ENCODE measurements around the gene MYLK4.

Gene MYLK4

DNA sequence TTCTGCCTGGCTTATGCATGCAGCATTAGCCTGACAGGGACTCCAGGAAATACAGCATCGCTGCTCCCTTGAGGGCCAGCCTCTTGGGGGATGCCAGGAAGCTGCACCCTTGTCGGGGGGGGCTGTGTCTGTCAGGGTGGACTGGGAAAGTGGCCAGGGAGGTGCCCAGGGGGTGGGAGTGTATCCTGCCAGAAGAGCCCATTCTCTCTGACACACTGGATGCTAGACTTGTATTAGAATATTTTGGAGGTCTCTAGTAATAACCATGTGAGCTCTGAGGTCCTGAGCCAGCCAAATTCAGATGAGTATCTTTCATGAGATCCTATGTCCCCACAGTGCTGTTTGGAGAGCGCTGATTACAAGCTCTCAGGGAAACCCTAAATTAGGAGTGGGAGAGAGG is 89.1 kb downstream of the MYLK4 start:
- Histone ChIP-seq H2AFZ (ENCODE audit: insufficient read depth, low read length, poor library complexity) (no peak overlapping the region), H3K14ac (ENCODE audit: low read length) (no peak overlapping the region), H3K18ac (ENCODE audit: low read length) (no peak overlapping the region), H2AK5ac (ENCODE audit: low read length) (no peak overlapping the region), H4K12ac (ENCODE audit: low read depth, low read length) (no peak overlapping the region), H2BK120ac (ENCODE audit: insufficient read depth, low read length, poor library complexity) (no peak overlapping the region), H3K27ac (ENCODE audit: low read depth, low read length) (no peak overlapping the region), H2BK12ac (ENCODE audit: low read length) (no peak overlapping the region), H3K4me3 (ENCODE audit: low read depth, low read length) (no peak overlapping the region), H3K4me2 (ENCODE audit: low read length) (no peak overlapping the region), H3K79me1 (ENCODE audit: low read length) (no peaks in the 10 kb centered on the region), H3K9ac (ENCODE audit: low read length) (no peak overlapping the region), H3K79me2 (ENCODE audit: control insufficient read depth, insufficient read depth, low read length, poor library complexity) (no peaks in the 10 kb centered on the region), H3K36me3 (ENCODE audit: control insufficient read depth in 1 of 2, insufficient read depth in 2 of 2, low read length in 2 of 2) (no peaks in the 10 kb centered on the region), H4K91ac (ENCODE audit: low read depth, low read length) (no peak overlapping the region), H3K23ac (ENCODE audit: low read length) (no peak overlapping the region), H4K8ac (ENCODE audit: low read depth, low read length) (no peak overlapping the region), H3K4ac (ENCODE audit: low read depth, low read length) (no peak overlapping the region), H3K9me3 (ENCODE audit: insufficient read depth, low read depth, low read length) (peaks cover 6% of the 10 kb centered on the region), H3K27me3 (ENCODE audit: insufficient read depth, low read length) (no peaks in the 10 kb centered on the region), H3K4me1 (ENCODE audit: control insufficient read depth in 1 of 2, insufficient read depth in 2 of 2, low read length in 2 of 2) (peaks cover 0 to 6% of the 10 kb centered on the region in 2 experiments), H2BK5ac (ENCODE audit: low read depth, low read length, poor library complexity) (no peak overlapping the region)
- no peak for DNase-seq
- no CpG with 5 or more reads among the region's 3 CpGs for WGBS (ENCODE audit: extremely low coverage, insufficient coverage, insufficient read length)

DNA sequence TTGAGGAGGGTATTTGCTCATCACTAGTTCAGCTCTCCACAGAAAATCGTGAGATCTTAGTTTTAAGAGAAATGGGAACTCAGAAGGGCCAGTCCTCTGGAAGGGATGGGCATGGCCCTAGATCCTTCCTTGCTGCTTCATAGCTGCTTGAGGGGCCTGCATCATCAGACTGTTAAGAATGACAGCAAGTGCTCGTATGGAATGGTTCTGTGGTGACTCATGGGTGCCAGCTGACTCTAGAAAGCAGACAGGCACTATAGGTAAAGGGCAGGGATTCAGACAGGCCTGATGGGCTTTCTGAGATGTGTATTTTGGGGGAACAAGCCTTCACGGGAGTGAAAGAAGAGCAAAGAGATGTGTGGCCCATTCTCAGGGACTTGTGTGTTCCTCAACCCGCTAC is 90.8 kb downstream of the MYLK4 start:
- Histone ChIP-seq H2BK12ac (ENCODE audit: low read length) (no peak overlapping the region), H3K79me1 (ENCODE audit: low read length) (no peaks in the 10 kb centered on the region), H3K4me3 (ENCODE audit: low read depth, low read length) (no peak overlapping the region), H2AK5ac (ENCODE audit: low read length) (no peak overlapping the region), H3K4me2 (ENCODE audit: low read length) (no peak overlapping the region), H2AFZ (ENCODE audit: insufficient read depth, low read length, poor library complexity) (no peak overlapping the region), H4K91ac (ENCODE audit: low read depth, low read length) (no peak overlapping the region), H3K18ac (ENCODE audit: low read length) (no peak overlapping the region), H3K36me3 (ENCODE audit: control insufficient read depth in 1 of 2, insufficient read depth in 2 of 2, low read length in 2 of 2) (no peaks in the 10 kb centered on the region), H2BK5ac (ENCODE audit: low read depth, low read length, poor library complexity) (no peak overlapping the region), H3K9ac (ENCODE audit: low read length) (no peak overlapping the region), H3K23ac (ENCODE audit: low read length) (no peak overlapping the region), H4K12ac (ENCODE audit: low read depth, low read length) (no peak overlapping the region), H3K79me2 (ENCODE audit: control insufficient read depth, insufficient read depth, low read length, poor library complexity) (no peaks in the 10 kb centered on the region), H3K9me3 (ENCODE audit: insufficient read depth, low read depth, low read length) (peaks cover 6% of the 10 kb centered on the region), H3K14ac (ENCODE audit: low read length) (no peak overlapping the region), H4K8ac (ENCODE audit: low read depth, low read length) (no peak overlapping the region), H2BK120ac (ENCODE audit: insufficient read depth, low read length, poor library complexity) (no peak overlapping the region), H3K4ac (ENCODE audit: low read depth, low read length) (no peak overlapping the region), H3K4me1 (ENCODE audit: control insufficient read depth in 1 of 2, insufficient read depth in 2 of 2, low read length in 2 of 2) (peaks cover 0 to 6% of the 10 kb centered on the region in 2 experiments), H3K27ac (ENCODE audit: low read depth, low read length) (no peak overlapping the region), H3K27me3 (ENCODE audit: insufficient read depth, low read length) (no peaks in the 10 kb centered on the region)
- peak; percentile 61 to 73 for DNase-seq
- no CpG with 5 or more reads among the region's 4 CpGs for WGBS (ENCODE audit: extremely low coverage, insufficient coverage, insufficient read length)

DNA sequence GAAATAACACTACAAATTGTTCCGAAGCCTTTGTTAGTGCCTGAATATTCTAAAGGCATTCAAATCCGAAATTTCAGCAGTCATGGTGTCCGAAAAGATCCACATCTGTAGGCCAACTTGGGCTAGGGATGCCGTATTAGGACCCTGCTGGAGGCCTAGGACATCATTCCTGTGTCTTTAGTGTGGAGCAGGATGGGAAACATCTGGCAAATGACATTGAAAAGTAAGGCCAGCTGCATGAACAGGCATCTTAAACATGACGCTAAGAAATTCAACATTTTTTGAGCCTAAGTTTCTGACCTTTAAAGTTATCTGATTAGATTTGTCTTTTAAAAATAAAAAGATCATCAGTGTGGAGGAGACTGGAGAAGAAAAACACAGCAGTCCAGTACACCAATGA is 91.3 kb downstream of the MYLK4 start:
- Histone ChIP-seq H3K4me3 (ENCODE audit: low read depth, low read length) (no peak overlapping the region), H3K27ac (ENCODE audit: low read depth, low read length) (no peak overlapping the region), H2BK5ac (ENCODE audit: low read depth, low read length, poor library complexity) (no peak overlapping the region), H3K9ac (ENCODE audit: low read length) (no peak overlapping the region), H3K23ac (ENCODE audit: low read length) (no peak overlapping the region), H2AFZ (ENCODE audit: insufficient read depth, low read length, poor library complexity) (no peak overlapping the region), H3K79me2 (ENCODE audit: control insufficient read depth, insufficient read depth, low read length, poor library complexity) (no peaks in the 10 kb centered on the region), H3K27me3 (ENCODE audit: insufficient read depth, low read length) (no peaks in the 10 kb centered on the region), H3K18ac (ENCODE audit: low read length) (no peak overlapping the region), H3K14ac (ENCODE audit: low read length) (no peak overlapping the region), H4K91ac (ENCODE audit: low read depth, low read length) (no peak overlapping the region), H3K9me3 (ENCODE audit: insufficient read depth, low read depth, low read length) (peaks cover 6% of the 10 kb centered on the region), H4K12ac (ENCODE audit: low read depth, low read length) (no peak overlapping the region), H2AK5ac (ENCODE audit: low read length) (no peak overlapping the region), H3K79me1 (ENCODE audit: low read length) (no peaks in the 10 kb centered on the region), H3K4me1 (ENCODE audit: control insufficient read depth in 1 of 2, insufficient read depth in 2 of 2, low read length in 2 of 2) (peaks cover 0 to 6% of the 10 kb centered on the region in 2 experiments), H3K4ac (ENCODE audit: low read depth, low read length) (no peak overlapping the region), H2BK12ac (ENCODE audit: low read length) (no peak overlapping the region), H3K4me2 (ENCODE audit: low read length) (no peak overlapping the region), H2BK120ac (ENCODE audit: insufficient read depth, low read length, poor library complexity) (no peak overlapping the region), H4K8ac (ENCODE audit: low read depth, low read length) (no peak overlapping the region), H3K36me3 (ENCODE audit: control insufficient read depth in 1 of 2, insufficient read depth in 2 of 2, low read length in 2 of 2) (no peaks in the 10 kb centered on the region)
- WGBS (ENCODE audit: extremely low coverage, insufficient coverage, insufficient read length), result no CpG with 5 or more reads among the region's 5 CpGs
- no peak for DNase-seq

DNA sequence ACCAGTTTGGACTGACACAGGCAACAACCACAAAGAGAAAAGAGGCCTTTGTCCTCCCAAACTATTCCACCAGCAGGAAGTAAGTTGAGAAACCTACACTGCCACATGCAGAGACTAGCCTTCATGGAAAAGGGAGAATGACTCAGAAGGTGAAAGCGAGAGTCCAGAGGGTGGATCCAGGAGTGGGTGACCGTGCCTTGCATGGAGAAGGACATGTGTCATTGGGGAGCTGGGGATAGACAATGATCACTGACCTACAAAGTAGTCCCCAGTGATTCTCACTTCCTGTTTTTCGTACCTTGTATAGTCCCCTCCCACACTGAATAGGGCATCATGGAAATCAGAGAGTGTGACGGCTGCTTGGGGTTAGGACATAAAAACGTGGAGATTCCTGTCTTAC is 91.9 kb downstream of the MYLK4 start:
- no peaks in the 10 kb centered on the region for H3K79me2 ChIP-seq (ENCODE audit: control insufficient read depth, insufficient read depth, low read length, poor library complexity)
- no peak overlapping the region for H2BK120ac ChIP-seq (ENCODE audit: insufficient read depth, low read length, poor library complexity)
- H3K14ac ChIP-seq (ENCODE audit: low read length), result no peak overlapping the region
- no peak overlapping the region for H2AK5ac ChIP-seq (ENCODE audit: low read length)
- no peak overlapping the region for H2BK12ac ChIP-seq (ENCODE audit: low read length)
- H4K91ac ChIP-seq (ENCODE audit: low read depth, low read length), result no peak overlapping the region
- H3K79me1 ChIP-seq (ENCODE audit: low read length), result no peaks in the 10 kb centered on the region
- no peak overlapping the region for H3K27ac ChIP-seq (ENCODE audit: low read depth, low read length)
- H4K8ac ChIP-seq (ENCODE audit: low read depth, low read length), result no peak overlapping the region
- peaks cover 6% of the 10 kb centered on the region for H3K9me3 ChIP-seq (ENCODE audit: insufficient read depth, low read depth, low read length)
- no peak overlapping the region for H2BK5ac ChIP-seq (ENCODE audit: low read depth, low read length, poor library complexity)
- WGBS (ENCODE audit: extremely low coverage, insufficient coverage, insufficient read length), result no CpG with 5 or more reads among the region's 5 CpGs
- H3K23ac ChIP-seq (ENCODE audit: low read length), result no peak overlapping the region
- H3K4me3 ChIP-seq (ENCODE audit: low read depth, low read length), result no peak overlapping the region
- H3K18ac ChIP-seq (ENCODE audit: low read length), result no peak overlapping the region
- no peak overlapping the region for H3K4me2 ChIP-seq (ENCODE audit: low read length)
- no peak overlapping the region for H4K12ac ChIP-seq (ENCODE audit: low read depth, low read length)
- DNase-seq, result peak; percentile 22 to 25
- H2AFZ ChIP-seq (ENCODE audit: insufficient read depth, low read length, poor library complexity), result no peak overlapping the region
- H3K4ac ChIP-seq (ENCODE audit: low read depth, low read length), result no peak overlapping the region
- no peak overlapping the region for H3K9ac ChIP-seq (ENCODE audit: low read length)
- H3K4me1 ChIP-seq (ENCODE audit: control insufficient read depth in 1 of 2, insufficient read depth in 2 of 2, low read length in 2 of 2), result peaks cover 0 to 6% of the 10 kb centered on the region in 2 experiments
- H3K27me3 ChIP-seq (ENCODE audit: insufficient read depth, low read length), result no peaks in the 10 kb centered on the region
- H3K36me3 ChIP-seq (ENCODE audit: control insufficient read depth in 1 of 2, insufficient read depth in 2 of 2, low read length in 2 of 2), result no peaks in the 10 kb centered on the region

All from trophoblast cell (in vitro differentiated cells and primary cell).